Stimulated activated CD4-positive, alpha-beta T cell treated with anti-CD3 and anti-CD28 coated beads, Interleukin-1b, Interleukin-23, amount 100 ng/mL, for 24 hours (primary cell): ENCODE results near the gene MPP1.

Experiments used
- DNase-seq, 4 experiments: peaks; one replicate each; pipeline ENCODE4 v3.0.0-alpha.2; 2020; ENCODE audit warnings: low read depth in 4 of 4, low spot score in 1 of 4

The MPP1 gene

GRCh38 chrX:154775419-154776349 lies 29.6 kb downstream of the MPP1 start:
- DNase-seq = no peak

GRCh38 chrX:154774622-154775021 lies 30.7 kb downstream of the MPP1 start:
- no peak for DNase-seq

GRCh38 chrX:154762537-154763296 lies 42.6 kb downstream of the MPP1 start, which contains the start of gene DKC1:
Gene DKC1 (plus strand): TSS chrX:154762864. CDS start chrX:154762966, 102 bp downstream.
- peak; percentile 69 to 92 (median 82) for DNase-seq

- DNase-seq = no peak
These were observed 43.2 kb downstream of the MPP1 start for GRCh38 chrX:154761977-154762536.

- no peak for DNase-seq
These were observed 46.6 kb downstream of the MPP1 start for GRCh38 chrX:154758696-154759095.

- DNase-seq = no peak
These were observed 53.5 kb downstream of the MPP1 start for GRCh38 chrX:154751669-154752271.

GRCh38 chrX:154751203-154751668 lies 54.0 kb downstream of the MPP1 start:
- no peak for DNase-seq

GRCh38 chrX:154750301-154751202 lies 54.7 kb downstream of the MPP1 start, which contains the start of gene GAB3:
Gene GAB3 (minus strand): TSS chrX:154751077. CDS start chrX:154751025, 52 bp downstream.
- DNase-seq = no peak

- no peak for DNase-seq
These were observed 55.4 kb downstream of the MPP1 start for GRCh38 chrX:154749856-154750255.

GRCh38 chrX:154748712-154749339 lies 56.5 kb downstream of the MPP1 start:
- DNase-seq = peak in 1 of 4 experiments; percentile 14

GRCh38 chrX:154742613-154743012 lies 62.7 kb downstream of the MPP1 start:
- no peak for DNase-seq

GRCh38 chrX:154739952-154740465 lies 65.3 kb downstream of the MPP1 start:
- DNase-seq = no peak

GRCh38 chrX:154738011-154738738 lies 67.1 kb downstream of the MPP1 start:
- DNase-seq = no peak

GRCh38 chrX:154737136-154737535 lies 68.1 kb downstream of the MPP1 start:
- DNase-seq = no peak

GRCh38 chrX:154735695-154736393 lies 69.4 kb downstream of the MPP1 start:
- DNase-seq = no peak

GRCh38 chrX:154734061-154734781 lies 71.1 kb downstream of the MPP1 start:
- no peak for DNase-seq

GRCh38 chrX:154733066-154733425 lies 72.2 kb downstream of the MPP1 start:
- DNase-seq = no peak
